ENCODE data around the gene SVEP1.

Gene SVEP1

DNA sequence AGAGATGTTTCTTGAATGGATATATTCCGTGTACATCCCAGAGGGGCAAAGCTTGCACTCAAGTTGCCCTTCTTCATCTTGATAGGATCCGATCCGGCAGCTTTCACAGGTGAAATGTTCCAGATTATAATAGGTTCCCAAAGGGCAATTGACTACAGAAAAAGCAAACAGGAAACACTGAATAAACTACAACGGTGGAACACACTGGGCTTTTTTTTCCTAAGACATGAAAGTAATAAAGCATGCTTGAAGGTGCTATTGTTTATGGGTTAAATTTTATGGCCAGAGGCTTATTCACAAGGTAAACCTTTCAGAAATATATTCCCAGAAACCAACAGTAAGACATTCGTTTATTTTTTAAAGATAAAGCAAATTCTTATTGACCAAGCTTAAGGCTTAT lies 110.6 kb downstream of the SVEP1 start:
- TF ChIP-seq, protein P1, sequence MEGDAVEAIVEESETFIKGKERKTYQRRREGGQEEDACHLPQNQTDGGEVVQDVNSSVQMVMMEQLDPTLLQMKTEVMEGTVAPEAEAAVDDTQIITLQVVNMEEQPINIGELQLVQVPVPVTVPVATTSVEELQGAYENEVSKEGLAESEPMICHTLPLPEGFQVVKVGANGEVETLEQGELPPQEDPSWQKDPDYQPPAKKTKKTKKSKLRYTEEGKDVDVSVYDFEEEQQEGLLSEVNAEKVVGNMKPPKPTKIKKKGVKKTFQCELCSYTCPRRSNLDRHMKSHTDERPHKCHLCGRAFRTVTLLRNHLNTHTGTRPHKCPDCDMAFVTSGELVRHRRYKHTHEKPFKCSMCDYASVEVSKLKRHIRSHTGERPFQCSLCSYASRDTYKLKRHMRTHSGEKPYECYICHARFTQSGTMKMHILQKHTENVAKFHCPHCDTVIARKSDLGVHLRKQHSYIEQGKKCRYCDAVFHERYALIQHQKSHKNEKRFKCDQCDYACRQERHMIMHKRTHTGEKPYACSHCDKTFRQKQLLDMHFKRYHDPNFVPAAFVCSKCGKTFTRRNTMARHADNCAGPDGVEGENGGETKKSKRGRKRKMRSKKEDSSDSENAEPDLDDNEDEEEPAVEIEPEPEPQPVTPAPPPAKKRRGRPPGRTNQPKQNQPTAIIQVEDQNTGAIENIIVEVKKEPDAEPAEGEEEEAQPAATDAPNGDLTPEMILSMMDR (IDR thresholded peaks at IDR 0.05) = no peak
- DNase-seq (ENCODE audit: low spot score) = no peak
- no peak overlapping the region for H3K27ac ChIP-seq
- H3K4me3 ChIP-seq = no peak overlapping the region

DNA sequence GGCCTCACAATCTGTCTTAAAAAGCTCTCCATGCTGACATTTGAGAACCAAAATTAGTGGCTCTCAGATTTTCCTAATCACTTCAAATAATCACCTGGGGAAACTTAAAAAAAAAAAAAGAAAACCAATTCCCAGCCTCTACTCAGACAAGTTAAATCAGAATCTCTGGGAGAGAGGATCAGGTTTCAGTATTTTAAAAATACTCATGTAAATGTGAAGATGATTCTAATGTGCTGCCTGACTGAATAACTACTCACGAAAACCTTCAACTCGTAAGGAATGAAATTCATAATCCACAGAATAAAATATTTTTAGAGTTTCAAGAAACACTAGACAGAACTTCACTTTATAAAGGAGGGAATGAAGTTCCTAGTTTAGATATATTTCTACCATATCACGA lies 114.4 kb downstream of the SVEP1 start:
- Histone ChIP-seq H3K4me3 (no peak overlapping the region), H3K27ac (no peak overlapping the region)
- TF ChIP-seq, protein P1 (IDR thresholded peaks at IDR 0.05) = no peak
- no peak for DNase-seq (ENCODE audit: low spot score)

DNA sequence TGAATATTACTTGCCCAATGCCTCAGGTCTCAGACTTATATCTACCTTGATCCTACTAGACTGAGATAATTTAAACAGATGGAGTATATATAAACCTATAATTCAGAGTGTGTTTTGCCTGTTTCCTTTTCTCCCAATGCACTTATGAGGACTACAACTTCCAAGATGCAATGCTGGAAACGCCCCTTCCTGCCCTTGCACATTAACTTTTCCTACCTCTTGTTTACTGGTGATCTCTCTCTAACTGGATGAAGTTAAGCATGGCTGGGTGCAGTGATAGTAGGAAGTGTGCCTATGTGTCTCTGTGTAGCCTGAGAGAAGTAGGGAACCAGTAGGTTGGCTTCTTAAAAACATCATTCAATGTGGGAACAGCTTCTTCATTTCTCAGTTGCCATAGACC lies 115.2 kb downstream of the SVEP1 start:
- DNase-seq (ENCODE audit: low spot score) = no peak
- no peak overlapping the region for H3K4me3 ChIP-seq
- H3K27ac ChIP-seq = no peak overlapping the region
- TF ChIP-seq, protein P1 (IDR thresholded peaks at IDR 0.05) = no peak

DNA sequence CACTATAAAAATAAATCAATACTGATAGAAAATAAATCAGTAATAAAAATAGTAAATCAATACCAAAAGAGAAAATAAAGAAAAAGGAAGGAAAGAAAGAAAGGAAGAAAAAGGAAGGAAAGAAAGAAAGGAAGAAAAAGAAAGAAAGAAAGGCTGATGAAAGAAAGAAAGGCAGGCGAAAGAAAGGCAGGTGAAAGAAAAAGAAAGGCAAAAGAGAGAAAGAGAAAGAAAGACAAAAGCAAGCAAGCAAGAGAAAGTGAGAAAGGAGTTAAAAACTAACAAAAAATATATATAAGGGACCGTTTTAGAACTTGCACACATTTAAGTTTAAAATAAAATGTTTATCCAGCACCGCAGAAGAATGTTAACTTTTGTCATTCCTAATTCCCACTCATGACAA lies 116.0 kb downstream of the SVEP1 start:
- no peak overlapping the region for H3K27ac ChIP-seq
- TF ChIP-seq, protein P1 (IDR thresholded peaks at IDR 0.05) = no peak
- H3K4me3 ChIP-seq = no peak overlapping the region
- DNase-seq (ENCODE audit: low spot score) = no peak

DNA sequence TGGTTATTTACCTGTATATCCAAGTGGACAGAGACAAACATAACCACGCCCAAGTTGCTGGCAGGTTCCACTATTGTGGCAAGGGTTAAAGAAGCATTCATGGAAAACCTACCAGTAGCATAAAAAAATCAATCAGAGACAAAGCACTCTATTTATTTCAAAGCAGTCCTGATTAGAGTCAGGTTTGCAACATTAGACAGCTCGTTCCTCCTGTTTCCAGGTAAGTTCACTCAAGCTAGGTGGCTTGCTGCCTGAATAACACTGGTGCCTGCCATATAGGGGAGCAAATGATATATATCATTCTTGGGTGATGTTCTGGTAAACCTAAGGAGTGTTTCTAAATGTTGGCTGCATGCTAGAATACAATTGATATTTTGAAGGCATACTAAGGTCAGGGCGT lies 122.3 kb downstream of the SVEP1 start:
- Histone ChIP-seq H3K27ac (no peak overlapping the region), H3K4me3 (no peak overlapping the region)
- TF ChIP-seq, protein P1 (IDR thresholded peaks at IDR 0.05) = no peak
- no peak for DNase-seq (ENCODE audit: low spot score)

DNA sequence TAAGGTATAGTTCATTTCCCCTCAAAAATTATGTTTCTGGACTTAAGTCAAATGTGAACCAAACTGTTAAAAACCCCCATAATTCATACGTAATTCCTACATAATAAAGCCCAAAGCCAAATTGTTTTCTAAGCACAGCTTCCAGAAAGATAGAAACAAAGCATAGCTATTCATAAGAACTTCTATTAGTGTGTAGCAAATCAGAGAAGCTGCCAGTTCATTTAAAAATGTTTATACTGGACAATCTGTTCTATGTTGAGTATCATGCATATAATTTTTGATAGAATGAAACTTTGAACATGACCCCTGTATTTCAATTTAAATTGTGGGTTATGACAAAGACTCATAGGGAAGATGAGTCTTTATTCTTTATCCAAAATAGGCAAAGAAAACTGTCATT lies 122.9 kb downstream of the SVEP1 start:
- TF ChIP-seq, protein P1 (IDR thresholded peaks at IDR 0.05) = no peak
- DNase-seq (ENCODE audit: low spot score) = no peak
- H3K27ac ChIP-seq = no peak overlapping the region

DNA sequence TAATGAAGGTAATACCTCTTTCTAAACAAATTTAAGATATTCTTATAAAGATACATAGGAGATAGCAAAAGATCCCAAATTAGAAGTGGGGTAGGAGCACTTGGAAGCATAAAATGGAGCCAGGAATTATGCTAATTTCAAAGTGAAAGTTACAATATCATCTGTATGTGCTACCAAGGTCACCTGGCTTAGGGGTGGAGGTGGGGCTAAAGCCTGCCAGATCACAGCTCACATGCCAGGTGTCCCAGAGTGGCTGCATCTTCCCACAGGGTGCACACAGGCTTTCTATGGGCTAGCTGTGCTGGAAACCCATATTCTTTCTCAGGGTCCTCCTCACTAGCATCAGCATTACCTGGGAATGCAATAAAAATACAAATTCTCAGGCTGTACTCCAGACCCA lies 123.7 kb downstream of the SVEP1 start:
- Histone ChIP-seq H3K4me3 (no peak overlapping the region), H3K27ac (no peak overlapping the region)
- TF ChIP-seq, protein P1 (IDR thresholded peaks at IDR 0.05) = no peak
- DNase-seq (ENCODE audit: low spot score) = no peak

More for the DNA sequence above, 122.9 kb downstream of the SVEP1 start:
- no peak overlapping the region for H3K4me3 ChIP-seq

Data from coronary artery (tissue), 2 donors.